IPS-18a (cell line): ENCODE data around the gene NPTX1.

Experiments used
- H3K27ac ChIP-seq: one replicate; pipeline ENCODE4 v1.5.1; 2013; ENCODE audit warnings: low read length
- H3K27me3 ChIP-seq: one replicate; pipeline ENCODE4 v1.6.1; 2013; ENCODE audit warnings: mild to moderate bottlenecking, low read length; ENCODE audit not compliant: control insufficient read depth, insufficient read depth
- H3K36me3 ChIP-seq: one replicate; pipeline ENCODE4 v1.6.1; 2013; ENCODE audit warnings: low read depth, low read length; ENCODE audit not compliant: control insufficient read depth
- H3K4me1 ChIP-seq: one replicate; pipeline ENCODE4 v1.6.1; 2013; ENCODE audit warnings: low read depth, low read length; ENCODE audit not compliant: control insufficient read depth
- H3K4me3 ChIP-seq: one replicate; pipeline ENCODE4 v1.5.1; 2013; ENCODE audit warnings: low read length
- H3K9ac ChIP-seq: one replicate; pipeline ENCODE4 v1.6.1; 2013; ENCODE audit warnings: mild to moderate bottlenecking, low read length, moderate library complexity
- H3K9me3 ChIP-seq: one replicate; pipeline ENCODE4 v1.6.1; 2013; ENCODE audit warnings: low read depth, low read length; ENCODE audit not compliant: control insufficient read depth

NPTX1 gene

DNA sequence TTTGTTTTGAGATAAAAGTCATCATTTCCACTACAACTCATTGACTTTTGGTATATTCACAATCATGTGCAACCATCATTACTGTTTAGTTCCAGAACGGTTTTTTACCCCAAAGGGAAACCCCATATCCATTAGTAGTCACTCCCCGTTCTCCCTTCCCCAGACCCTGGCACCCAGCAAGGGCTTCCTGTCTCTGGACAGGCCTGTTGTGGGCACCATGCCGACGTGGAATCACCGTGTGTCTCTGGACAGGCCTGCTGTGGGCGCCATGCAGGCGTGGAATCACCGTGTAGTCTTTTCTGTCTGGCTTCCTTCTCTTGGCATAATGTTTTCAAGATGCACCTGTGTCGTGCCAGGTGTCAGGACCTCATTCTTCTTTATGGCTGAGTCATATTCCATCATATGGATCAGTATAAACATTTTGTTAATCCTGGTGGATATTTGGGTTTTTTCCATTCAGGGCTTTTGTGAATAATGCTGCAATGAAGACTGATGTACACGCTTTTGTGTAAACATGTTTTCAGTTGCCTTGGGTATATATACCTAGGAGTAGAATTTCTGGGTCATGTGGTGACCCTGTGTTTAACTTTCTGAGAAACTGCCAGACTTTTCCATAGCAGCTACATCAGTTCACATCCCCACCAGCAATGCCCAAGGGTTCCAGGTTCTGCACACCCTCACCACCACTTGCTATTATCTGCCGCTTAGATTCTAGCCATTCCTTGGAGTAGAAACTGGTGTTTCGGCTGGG, 42.3 kb downstream of the NPTX1 start:
- no peak overlapping the region for H3K4me3 ChIP-seq
- H3K27me3 ChIP-seq = no peaks in the 10 kb centered on the region
- H3K27ac ChIP-seq = no peak overlapping the region
- H3K9ac ChIP-seq = no peak overlapping the region
- H3K4me1 ChIP-seq = no peaks in the 10 kb centered on the region
- no peaks in the 10 kb centered on the region for H3K9me3 ChIP-seq
- H3K36me3 ChIP-seq = no peaks in the 10 kb centered on the region

DNA sequence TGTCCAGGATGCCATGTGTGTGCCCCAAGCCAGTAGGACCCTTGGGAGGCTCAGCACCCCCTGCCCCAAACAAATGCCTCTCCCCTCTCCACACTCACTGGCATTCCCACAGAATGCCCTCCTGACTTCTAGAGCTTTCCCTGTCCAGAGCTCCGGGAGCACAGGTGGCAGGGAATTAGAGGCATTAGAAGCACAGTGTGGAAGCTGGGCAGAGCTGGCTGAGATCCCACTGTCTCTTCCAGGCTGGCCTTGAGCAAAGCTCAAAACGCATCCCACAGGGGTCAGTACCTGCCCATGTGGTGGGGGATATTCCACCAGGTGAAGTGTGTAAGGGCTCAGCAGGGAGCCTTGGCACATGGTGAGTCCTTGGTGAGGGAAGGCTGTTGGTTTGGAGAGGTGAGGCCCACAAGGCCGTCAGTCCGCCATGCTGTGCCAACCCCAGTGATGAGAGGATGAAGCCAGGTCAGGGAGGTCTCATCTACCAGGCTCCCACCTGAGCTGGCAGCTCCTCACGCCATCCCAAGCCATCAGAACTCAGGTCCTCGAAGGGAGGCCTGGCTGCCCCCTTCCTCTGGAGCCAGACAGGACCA, 43.4 kb downstream of the NPTX1 start:
- Histone ChIP-seq H3K27me3 (no peaks in the 10 kb centered on the region), H3K27ac (no peak overlapping the region), H3K9ac (no peak overlapping the region), H3K36me3 (no peaks in the 10 kb centered on the region), H3K9me3 (no peaks in the 10 kb centered on the region), H3K4me3 (no peak overlapping the region), H3K4me1 (no peaks in the 10 kb centered on the region)

DNA sequence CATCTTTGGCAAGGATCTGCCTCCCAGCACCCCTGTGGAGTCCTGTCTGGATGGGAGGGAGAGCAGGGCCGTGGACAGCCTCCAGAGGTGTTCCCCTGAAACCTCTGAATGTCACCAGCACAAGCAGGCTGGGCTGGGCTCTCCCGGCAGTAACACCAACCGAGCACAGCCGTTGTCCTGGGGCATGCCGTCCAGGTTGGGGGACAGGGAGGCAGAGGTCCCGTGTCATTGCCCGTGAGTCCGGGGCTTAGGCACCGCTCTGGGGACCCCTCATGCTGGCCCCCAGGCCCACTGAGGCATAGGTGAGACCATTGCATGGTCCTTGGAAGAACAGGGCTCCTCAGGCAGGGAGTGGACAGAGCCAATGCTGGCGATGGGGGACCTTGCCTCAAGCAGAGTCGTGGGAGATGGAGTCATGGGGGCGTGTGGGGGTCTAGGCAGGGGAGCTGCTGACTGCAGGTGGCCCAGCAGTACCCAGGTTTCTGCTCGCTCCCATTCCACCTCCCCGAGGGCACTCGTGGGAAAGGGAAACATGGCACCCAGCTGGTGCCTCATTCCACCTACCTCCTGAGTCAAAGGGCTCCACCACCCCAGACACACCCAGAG, 44.0 kb downstream of the NPTX1 start:
- Histone ChIP-seq H3K9me3 (no peaks in the 10 kb centered on the region), H3K4me1 (no peaks in the 10 kb centered on the region), H3K27me3 (no peaks in the 10 kb centered on the region), H3K27ac (no peak overlapping the region), H3K36me3 (no peaks in the 10 kb centered on the region), H3K4me3 (no peak overlapping the region), H3K9ac (no peak overlapping the region)

DNA sequence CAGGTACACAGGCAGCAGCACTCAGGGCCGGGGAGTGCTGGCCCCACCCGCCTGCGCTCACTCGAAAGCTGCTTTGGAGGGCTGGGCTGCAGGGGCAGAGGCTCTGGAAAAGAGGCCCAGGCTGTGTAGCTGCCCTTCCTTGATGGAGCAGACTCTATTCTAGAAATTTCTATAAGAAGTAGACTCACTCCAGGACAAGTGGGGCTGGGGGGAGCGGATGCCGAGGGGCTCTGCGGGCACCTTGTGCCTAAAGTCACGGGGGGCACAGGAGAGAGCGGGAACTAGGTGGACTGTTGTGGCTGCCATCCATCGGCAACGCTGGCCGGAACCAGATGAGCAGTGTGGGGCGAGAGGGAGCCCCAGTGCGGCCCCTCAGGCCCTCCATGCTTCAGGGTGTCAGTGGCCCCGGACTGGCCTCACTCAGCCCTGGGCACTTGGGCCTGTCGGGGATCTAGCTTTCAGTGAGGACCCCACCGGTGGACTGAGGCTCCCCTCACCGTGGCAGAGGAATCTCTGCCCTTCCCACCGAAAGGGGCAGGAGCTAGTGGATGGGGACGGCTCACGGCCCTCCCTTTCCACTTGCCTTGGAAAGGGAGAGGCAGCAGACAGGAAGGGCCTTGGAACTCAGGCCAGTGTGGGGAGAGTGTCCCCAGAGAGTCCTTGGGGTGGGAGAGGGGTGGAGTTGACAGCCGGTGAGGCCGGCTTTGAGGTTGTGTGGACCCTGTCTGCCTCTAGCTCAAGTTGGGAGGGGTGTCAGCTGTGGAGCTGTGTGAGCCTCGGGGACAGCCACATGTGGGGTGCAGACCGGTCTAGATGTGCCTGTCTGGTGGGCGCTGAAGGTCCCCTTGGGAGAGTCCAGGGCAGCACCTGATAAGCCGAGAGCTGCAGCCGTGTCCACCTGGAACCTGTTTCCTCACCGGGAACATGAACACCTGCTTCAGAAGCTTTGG, 44.9 kb downstream of the NPTX1 start:
- H3K27me3 ChIP-seq = no peaks in the 10 kb centered on the region
- H3K4me3 ChIP-seq = no peak overlapping the region
- no peaks in the 10 kb centered on the region for H3K36me3 ChIP-seq
- H3K9ac ChIP-seq = no peak overlapping the region
- no peaks in the 10 kb centered on the region for H3K4me1 ChIP-seq
- H3K9me3 ChIP-seq = no peaks in the 10 kb centered on the region
- no peak overlapping the region for H3K27ac ChIP-seq

DNA sequence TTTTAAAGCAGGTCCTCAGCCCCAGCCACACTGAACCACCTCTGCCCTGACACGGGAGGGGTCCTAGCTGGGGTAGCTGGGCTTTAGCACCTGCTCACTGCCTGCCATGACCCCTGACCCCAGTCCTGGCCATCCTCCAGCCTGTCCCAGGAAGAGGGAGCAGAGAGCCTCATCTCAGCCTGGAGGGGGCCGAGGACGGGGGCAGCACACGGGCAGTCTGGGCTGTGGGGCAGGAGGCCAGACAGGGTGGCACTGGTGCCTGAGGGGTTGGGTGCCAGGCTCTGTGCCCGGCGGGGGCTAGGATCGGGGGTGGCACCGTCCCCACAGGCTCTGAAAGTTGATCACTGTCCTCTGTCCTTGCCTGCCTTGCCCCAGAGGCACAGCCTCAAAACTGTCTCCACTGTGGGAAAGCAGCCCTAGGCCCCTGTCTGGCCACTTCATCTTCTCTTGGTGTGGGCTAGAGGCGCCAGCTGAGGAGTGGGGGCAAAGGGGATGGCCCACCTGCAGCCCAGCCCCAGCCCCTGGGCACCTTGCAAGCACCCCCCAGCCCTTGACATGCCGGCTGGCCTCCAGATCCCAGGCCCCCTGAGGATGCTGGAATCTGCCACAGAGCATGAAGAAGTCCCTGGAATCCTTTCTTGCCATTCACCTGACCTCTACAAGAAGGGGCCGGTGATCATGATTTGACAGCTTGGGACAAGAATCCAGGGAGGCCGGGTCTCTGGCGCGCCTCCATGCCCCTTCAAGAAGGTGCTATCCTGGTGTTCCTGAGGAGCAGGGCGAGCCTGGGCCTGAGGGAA, 45.8 kb downstream of the NPTX1 start:
- Histone ChIP-seq H3K9ac (no peak overlapping the region), H3K27ac (no peak overlapping the region), H3K36me3 (no peaks in the 10 kb centered on the region), H3K4me1 (no peaks in the 10 kb centered on the region), H3K9me3 (no peaks in the 10 kb centered on the region), H3K27me3 (no peaks in the 10 kb centered on the region), H3K4me3 (no peak overlapping the region)

DNA sequence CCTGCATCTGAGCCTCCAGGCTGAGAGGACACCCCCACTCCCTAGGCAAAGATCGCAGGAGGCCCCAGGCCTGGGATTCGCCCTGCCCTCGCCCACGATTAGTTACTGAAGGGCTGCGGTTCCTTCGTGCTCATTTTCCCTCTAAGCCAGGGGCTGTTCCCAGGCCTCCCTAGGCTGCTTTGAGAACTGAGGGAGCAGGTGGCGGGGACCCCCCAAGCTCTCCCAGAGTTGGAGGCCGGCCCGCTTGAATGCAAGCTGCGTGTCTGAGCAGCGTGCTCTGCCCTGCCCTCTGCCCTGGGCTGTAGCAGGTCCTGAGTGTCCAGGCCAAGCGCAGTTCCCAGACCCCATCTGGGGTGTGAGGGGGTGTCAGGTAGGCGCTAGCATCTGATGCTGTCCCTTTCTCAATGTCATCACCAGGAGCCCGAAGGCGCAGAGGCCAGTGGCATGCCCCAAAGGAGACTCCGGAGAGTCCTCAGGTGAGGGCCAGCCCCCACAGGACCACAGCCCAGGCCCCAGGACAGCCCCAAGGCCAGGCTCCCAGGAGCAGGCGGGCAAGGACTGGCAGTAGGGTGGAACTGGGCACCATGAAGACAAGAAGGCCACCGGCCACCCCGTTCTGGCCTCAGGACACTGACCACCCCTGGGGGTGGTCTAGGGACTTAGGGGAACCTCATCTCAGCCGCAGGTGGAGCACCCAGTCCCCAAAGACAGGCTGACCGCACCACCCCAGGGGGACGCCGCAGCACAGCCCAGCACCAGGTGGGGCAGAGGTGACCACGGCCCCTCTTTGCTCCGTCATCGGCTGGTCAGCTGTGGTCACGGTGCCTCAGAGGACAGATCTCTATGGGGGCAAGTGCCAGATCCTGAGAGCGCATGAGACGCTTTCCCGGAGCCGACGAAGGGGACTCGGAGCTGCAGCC, 46.8 kb downstream of the NPTX1 start:
- H3K27me3 ChIP-seq = no peaks in the 10 kb centered on the region
- H3K4me1 ChIP-seq = no peaks in the 10 kb centered on the region
- no peaks in the 10 kb centered on the region for H3K36me3 ChIP-seq
- no peak overlapping the region for H3K9ac ChIP-seq
- H3K27ac ChIP-seq = no peak overlapping the region
- H3K9me3 ChIP-seq = no peaks in the 10 kb centered on the region
- no peak overlapping the region for H3K4me3 ChIP-seq

DNA sequence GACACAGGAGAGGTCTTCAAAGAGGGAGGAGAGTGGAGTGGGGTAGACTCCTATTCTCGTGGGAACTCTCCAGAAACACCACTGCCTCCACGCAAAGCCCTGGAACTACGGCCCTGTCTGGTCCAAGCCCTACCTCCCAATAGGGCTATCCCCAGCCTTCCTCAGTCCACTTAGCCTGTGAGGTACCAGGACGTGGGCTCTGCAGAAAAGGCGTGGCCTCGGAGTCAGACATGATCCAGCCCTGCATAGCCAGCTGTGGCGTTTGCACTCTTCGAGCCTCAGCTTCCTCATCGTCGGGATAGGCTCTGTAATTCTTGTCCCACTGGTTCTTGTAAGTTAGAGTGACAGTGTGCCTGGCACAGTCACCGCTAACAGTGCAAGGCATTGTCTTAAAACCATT, 47.6 kb downstream of the NPTX1 start:
- Histone ChIP-seq H3K9me3 (no peaks in the 10 kb centered on the region), H3K9ac (no peak overlapping the region), H3K4me3 (no peak overlapping the region), H3K4me1 (no peaks in the 10 kb centered on the region), H3K27me3 (no peaks in the 10 kb centered on the region), H3K36me3 (no peaks in the 10 kb centered on the region), H3K27ac (no peak overlapping the region)

DNA sequence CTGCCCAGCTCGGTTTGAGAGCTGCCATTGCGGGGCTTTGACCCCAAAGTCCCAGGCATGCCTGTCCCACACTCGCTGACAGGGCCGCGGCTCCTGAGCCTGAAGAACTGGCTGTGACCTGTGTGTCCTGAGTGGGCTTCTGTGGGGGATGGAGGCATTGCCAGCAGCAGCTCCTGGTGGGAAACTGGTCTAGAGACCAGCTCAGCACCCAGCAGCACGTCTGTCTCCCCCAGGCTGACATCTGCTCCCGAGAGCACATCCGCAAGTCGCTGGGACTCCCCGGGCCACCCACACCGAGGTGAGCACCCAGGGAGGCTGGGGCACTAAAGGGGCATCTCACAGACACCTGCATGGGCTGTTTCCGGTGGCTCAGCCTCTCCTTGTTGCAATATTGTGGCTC, 48.0 kb downstream of the NPTX1 start:
- Histone ChIP-seq H3K9ac (no peak overlapping the region), H3K27ac (no peak overlapping the region), H3K9me3 (no peaks in the 10 kb centered on the region), H3K4me1 (no peaks in the 10 kb centered on the region), H3K27me3 (no peaks in the 10 kb centered on the region), H3K4me3 (no peak overlapping the region), H3K36me3 (no peaks in the 10 kb centered on the region)

DNA sequence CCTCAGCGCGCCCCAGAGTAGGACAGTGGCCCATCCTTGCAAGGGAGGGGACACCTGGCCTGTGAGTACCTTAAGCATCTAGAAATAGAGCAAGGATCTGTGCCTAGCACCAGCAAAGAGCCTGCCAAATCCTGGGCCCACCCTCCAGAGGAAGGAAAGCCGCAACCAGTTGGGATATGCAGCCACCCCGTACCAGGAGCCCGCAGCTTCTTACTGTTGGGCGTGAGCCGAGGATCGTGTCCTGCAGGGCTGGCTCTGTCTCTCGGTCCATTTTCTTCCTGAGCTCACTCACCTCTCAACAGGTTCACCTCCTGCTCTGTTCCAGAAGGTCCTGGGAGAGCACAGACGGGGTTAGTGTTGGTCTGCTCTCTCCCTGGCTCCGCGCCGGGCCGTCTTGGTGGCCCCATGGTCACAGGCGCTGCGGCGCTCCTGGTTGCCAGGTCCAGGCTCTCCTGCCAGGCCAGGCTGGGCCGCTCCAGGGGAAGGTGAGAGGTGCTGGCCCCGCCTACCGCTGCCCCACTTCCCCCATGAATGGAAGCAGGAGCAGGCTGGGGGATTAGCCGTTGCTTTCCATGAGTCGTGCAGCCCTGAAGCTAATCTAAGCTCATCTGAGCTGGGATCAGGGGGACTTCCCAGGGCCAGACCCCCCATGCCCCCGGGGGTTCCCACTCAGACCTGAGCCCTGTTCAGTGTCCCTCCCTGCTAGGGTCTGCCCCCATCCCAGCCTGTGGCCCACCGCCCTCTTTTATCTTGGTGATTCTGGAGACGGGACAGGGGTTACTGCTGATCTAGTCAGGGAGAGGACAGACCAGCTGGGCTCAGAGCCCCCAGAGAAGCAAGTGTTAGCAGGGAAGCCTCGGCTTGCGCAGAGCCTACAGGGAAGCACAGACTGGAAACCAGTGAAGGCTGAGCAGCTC, 48.8 kb downstream of the NPTX1 start:
- no peak overlapping the region for H3K27ac ChIP-seq
- H3K27me3 ChIP-seq = no peaks in the 10 kb centered on the region
- no peak overlapping the region for H3K4me3 ChIP-seq
- no peaks in the 10 kb centered on the region for H3K4me1 ChIP-seq
- no peaks in the 10 kb centered on the region for H3K9me3 ChIP-seq
- no peaks in the 10 kb centered on the region for H3K36me3 ChIP-seq
- no peak overlapping the region for H3K9ac ChIP-seq
